Gastrocnemius medialis (tissue), 4 donors: ENCODE data around the gene GRM8.

Experiments used
- CTCF ChIP-seq, 5 experiments: fragments of 450-650 bp in 3 of 5; fragments of 200-600 bp in 2 of 5; sonication (generic) in 2 of 5; IDR thresholded peaks in 4 of 5; conservative IDR thresholded peaks in 1 of 5; 1 replicate in 4 of 5; 2 replicates in 1 of 5; pipeline ENCODE4 v1.5.1; 2016 to 2019; ENCODE audit warnings: antibody characterized with exemption in 5 of 5, mild to moderate bottlenecking in 3 of 5, moderate library complexity in 3 of 5
- POLR2A ChIP-seq, 2 donors: fragments of 450-650 bp; IDR thresholded peaks; one replicate each; pipeline ENCODE4 v1.6.1; 2017; ENCODE audit warnings: antibody characterized with exemption in 2 of 2, mild to moderate bottlenecking in 2 of 2, moderate library complexity in 2 of 2

DNA sequence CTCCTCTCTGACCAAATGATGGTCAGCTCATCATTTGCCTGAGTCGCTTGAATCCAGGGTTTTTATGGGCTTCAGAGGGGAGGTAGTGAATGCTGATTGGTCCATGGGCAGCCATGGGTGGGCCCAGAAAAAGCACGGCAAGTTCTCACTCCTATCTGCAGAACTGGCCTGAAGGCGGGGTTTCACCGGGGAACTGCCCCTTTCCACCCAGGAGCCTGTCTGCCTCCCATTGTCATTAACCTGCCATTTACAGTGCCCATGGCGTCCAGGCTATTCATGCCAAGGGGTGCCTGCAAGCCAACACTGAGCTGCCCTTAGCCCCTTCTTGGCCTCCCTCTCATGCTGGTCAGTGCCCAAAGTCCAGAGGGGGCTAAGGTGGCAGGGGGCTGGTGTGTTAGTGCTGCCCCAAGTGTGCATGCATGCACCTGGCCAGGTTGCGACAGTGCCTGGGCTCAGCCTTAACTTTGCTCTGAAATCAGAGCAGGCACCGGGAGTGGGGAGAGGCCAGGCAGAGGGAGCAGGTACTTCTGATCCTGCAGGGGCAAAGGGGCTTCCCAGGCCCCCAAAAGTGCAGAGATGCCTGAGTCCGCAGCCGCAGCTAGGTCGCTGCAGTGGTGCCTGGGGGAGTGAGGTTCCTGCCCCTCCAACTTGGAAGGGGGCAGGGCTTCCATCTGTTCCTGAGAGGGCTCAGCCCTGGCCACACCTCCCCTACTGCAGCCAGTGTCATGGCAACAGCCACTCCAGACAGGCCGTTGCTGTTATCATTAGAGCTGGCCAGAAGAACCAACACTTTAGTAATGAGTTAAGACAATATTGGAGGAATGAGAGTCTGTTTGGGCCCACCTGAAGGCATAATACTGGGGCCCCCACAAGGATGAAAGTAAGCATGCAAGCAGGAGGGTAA is 561.6 kb downstream of the GRM8 start:
- no peak for TF ChIP-seq CTCF (IDR thresholded peaks at IDR 0.05 in 4 of 5, conservative IDR thresholded peaks at IDR 0.05 in 1 of 5)
- TF ChIP-seq POLR2A (IDR thresholded peaks at IDR 0.05): no peak
